GM12801 (cell line): ENCODE results near the gene ALDH1L1.

Experiments
- TF ChIP-seq, protein P1 (sequence below): IDR thresholded peaks from one replicate; pipeline ENCODE4 v1.5.1; 2011; ENCODE audit warnings: control low read depth; ENCODE audit not compliant: insufficient read length; ENCODE audit errors: extremely low read depth

Gene ALDH1L1

DNA sequence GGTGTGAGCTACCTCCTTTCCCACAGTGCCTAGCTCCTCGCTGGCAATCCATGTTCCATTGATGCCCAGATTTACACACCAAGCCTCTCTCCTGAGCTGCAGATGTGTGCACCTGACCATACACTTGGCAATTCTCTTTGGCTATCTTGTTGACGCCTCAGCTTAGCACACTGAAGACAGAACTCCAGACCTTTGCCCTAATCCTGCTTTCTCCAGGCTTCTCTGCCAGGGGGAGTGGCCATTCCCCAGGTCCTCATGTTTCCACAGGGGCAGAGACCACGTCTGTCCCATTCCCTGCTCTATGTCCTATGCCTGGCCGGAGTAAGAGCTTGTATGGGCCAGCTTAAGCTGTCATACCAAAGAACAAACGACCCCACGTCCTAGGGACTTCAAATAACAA lies 30.2 kb upstream of the ALDH1L1 start:
- TF ChIP-seq, protein P1, sequence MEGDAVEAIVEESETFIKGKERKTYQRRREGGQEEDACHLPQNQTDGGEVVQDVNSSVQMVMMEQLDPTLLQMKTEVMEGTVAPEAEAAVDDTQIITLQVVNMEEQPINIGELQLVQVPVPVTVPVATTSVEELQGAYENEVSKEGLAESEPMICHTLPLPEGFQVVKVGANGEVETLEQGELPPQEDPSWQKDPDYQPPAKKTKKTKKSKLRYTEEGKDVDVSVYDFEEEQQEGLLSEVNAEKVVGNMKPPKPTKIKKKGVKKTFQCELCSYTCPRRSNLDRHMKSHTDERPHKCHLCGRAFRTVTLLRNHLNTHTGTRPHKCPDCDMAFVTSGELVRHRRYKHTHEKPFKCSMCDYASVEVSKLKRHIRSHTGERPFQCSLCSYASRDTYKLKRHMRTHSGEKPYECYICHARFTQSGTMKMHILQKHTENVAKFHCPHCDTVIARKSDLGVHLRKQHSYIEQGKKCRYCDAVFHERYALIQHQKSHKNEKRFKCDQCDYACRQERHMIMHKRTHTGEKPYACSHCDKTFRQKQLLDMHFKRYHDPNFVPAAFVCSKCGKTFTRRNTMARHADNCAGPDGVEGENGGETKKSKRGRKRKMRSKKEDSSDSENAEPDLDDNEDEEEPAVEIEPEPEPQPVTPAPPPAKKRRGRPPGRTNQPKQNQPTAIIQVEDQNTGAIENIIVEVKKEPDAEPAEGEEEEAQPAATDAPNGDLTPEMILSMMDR: no peak

DNA sequence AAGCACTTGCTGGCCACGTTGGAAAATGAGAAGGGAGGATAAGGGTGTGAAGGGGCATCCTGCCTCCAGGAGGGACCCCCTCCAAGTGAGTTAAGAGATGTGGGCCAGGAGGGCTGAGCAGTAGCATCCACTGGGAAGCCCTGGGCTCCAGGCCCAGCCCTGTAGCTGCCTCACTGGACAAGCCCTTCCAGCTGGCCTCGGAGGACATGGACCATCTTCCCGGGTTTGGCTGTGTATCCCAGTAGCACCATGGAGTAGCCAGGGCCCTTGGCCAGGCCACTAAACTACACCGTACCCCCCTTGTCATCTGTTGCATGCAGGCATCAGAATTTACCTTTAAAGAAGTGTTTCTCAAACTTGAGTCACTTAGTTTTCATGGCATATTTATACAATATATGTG lies 29.4 kb upstream of the ALDH1L1 start:
- TF ChIP-seq, protein P1: no peak

DNA sequence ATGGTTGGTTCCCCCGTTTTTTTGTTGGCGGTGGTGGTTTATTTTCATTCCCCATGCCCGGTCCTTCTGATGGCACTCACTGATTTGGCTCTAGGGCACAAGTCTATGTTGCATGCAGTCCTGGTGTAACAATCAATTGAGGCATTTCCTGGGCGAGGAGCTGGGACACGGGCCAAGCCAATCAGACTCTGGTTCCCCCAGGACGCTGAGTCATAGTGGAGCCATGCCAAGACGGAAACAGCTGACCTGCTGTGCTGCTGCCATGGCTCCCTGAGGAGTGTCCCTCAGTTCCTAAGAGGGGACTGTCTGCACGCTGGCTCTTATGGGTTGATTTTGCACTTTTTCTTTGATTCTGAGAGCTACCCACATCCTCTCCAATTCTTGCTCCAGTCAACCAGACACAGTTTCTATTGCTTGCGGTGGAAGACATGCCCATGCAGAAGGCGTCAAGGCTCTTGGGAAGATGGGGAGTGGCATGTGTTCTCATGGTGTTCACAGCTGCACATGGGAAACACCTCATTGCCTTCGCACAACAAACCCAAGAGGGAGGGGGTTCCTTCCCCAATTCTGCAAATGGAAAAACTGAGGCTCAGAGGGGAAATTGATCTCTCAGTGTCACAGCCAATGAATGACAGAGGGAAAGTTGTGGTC lies 28.3 kb upstream of the ALDH1L1 start:
- TF ChIP-seq, protein P1: no peak

DNA sequence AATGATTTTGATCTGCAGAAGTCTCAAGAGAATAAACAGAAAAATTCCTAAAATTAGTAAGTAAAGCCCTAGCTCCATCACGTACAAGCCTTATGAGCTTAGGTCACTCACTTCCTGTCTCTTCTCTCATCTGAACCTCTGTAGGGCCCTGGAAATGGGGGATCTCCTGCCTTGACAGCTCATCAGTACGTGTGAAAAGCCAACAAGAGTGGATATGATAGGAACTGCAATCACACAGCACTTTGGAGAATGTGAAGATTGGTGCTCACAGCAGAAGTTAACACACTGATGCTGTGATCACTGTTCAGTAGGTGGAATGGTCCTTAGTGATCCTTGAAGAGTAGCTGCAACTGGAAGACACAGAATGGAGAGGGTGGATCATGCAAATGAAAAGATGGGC lies 27.8 kb upstream of the ALDH1L1 start:
- TF ChIP-seq, protein P1: no peak

DNA sequence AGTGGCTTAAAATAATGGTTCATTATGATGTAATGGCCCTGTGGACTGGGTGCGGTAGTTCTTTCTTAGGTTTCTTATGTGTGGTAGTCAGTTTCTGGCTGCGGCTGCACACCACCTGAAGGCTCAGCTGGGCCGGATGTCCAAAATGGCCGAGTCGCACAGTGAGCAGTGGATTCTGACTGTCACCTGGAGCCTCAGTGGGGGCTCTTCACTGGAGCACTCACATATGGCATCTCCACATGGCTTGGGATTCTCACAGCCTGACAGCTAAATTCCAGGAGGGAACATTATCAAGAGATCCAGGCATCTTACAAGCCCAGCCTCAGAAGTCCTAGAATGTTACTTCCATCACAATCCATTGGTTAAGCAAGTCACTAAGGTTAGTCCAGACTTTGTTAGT lies 26.8 kb upstream of the ALDH1L1 start:
- TF ChIP-seq, protein P1: no peak

DNA sequence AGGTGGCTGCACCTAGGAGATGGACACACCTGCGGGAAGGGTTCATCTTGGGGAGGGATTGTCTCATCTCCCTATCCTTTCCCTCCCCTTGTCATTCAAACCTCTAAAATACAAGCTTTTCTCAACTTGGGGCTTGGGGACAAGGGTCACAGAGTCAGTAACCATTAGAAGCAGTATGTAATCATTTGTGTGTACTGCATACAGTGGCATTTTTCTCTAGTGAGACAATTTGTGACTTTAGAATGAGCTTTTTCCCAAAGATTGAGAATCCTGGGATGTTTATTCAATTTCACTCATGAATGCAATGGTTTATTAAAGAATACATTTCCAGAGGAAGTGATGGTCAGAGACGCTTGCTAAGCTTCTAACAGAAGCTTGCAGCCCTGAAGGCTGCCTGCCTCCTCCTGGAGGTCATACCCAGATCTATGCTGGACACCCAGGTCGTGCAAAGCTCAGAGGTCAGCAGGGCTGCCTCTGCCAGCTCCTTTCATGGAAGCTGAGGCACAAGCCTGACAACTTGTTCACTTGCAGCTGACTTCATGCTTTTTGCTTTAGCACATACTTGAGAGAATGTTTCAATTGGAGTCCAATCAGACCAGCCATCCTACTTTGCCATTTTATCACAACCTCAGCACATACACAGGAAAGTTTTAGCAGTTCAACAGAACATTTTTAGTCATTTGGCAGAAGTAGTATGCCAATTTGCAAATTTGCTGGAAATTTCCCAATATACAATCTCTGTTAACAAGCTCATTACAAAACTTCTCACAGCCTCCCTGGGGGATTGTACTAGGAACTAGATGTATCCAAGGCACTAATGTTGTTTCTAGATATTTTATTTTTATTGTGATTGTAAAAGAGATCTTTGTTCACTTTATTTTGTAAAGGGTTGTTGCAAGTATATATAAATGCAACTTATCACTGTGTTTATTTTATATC lies 25.6 kb upstream of the ALDH1L1 start:
- TF ChIP-seq, protein P1: no peak

DNA sequence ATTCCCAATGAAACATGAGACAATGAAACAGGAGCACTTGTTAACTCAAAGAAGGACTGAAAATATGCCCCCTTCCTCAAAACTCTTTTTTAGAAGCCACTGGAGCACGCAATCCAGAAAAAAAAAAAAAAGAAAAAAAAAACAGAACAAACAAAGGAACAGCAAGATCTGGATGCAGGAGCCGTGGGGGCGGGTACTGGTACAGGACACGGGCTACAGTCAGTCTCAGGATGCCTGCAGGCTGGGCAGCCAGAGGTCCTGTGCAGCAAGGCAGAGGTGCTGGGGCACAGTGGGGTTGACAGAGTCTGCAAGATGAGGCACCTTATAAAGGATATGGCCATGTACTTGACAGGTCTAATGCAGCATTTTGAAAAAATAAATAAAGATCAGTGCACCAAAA lies 22.3 kb upstream of the ALDH1L1 start:
- TF ChIP-seq, protein P1: no peak
